GM19397 (cell line): ENCODE data around the gene GGTLC1.

ENCODE experiments used
- ATAC-seq: cut with Tn5 transposase; IDR thresholded peaks from one replicate; pipeline ENCODE4 v1.9.1; 2021; ENCODE audit warnings: mild to moderate bottlenecking, moderate library complexity; ENCODE audit not compliant: unreplicated experiment

GGTLC1 gene

GRCh38 chr20:23966927-23967615, 21.5 kb downstream of the GGTLC1 start:
- no peak for ATAC-seq

GRCh38 chr20:23966298-23966697, 22.3 kb downstream of the GGTLC1 start:
- ATAC-seq = no peak

DNA sequence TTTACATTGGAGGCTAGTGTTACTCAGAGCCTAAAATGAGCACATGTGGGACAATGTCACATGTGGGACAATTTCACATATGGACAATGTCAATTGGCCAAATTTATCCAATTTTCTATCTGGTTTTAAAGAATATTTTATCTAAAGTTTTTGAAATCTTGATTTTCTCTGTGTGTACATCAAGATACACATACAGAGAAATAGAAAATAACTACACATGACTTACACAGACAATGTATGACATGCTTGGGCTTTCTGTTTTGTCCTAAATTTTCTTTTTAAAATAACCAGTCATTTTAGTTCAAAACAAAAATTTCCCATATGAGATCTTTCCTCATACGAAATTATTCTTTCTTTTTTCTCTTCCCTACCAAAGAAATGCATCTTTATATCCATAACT, 24.6 kb downstream of the GGTLC1 start:
- no peak for ATAC-seq

- no peak for ATAC-seq
Measured at GRCh38 chr20:23962272-23962671, 26.3 kb downstream of the GGTLC1 start.

- no peak for ATAC-seq
Measured at GRCh38 chr20:23959054-23959453, 29.5 kb downstream of the GGTLC1 start.

DNA sequence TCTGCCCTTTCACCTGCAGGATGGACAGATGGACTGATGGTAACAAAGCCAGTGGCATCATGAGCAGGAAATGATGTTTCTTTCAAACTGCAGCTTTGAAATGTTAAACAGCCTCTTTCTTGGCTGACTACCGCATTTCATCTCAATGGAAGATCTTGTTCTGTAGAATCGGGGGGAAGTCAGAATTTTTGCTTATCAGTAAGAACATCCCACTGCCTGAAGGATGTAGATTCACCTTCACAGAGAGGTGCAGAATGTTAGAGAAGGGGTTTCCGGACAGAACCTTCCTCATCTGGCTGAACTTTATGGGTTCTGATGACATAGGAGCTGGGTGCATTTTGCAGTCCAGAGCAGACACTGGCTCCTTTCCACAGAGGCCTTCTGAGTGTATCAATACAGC, 32.7 kb downstream of the GGTLC1 start:
- ATAC-seq = no peak

- no peak for ATAC-seq
Measured at GRCh38 chr20:23954008-23954745, 34.4 kb downstream of the GGTLC1 start.

DNA sequence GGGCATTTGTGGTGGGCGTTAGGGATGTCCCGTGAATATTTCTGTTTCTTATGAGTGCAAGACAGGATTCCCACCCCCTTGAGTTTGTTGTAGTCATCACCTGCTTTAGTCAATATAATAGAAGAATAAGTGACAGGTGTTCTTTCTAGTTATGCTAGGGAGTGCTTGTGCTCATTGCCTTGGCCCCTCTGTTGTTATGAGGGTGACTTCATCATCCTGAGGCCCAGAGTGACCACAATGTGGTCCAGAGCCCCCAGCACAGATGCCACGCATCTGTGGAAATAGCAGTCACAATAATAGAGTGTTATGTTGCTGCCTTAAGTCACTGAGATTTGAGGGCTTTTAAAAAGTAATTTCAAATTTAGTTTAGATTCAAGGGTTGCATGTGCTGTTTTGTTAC, 42.4 kb downstream of the GGTLC1 start:
- no peak for ATAC-seq

DNA sequence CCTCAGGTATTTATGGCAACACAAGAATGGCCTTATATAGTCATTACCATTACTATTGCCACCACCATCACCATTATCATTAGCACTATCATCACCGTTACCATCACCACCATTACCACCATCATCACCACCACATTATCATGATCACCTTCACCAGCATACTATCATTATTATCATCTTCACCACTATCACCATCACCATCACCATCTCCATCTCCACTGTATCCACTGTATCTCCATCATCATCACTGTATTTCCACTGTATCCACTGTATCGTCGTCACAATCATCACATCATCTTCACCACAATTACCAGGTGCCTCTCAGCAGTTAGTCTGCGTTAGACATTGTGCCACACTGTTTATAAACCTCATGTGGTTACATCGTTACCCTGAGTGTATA, 45.3 kb downstream of the GGTLC1 start:
- no peak for ATAC-seq

- ATAC-seq = no peak
Measured at GRCh38 chr20:23939641-23940040, 48.9 kb downstream of the GGTLC1 start.

GRCh38 chr20:23939063-23939462, 49.5 kb downstream of the GGTLC1 start:
- ATAC-seq = no peak

DNA sequence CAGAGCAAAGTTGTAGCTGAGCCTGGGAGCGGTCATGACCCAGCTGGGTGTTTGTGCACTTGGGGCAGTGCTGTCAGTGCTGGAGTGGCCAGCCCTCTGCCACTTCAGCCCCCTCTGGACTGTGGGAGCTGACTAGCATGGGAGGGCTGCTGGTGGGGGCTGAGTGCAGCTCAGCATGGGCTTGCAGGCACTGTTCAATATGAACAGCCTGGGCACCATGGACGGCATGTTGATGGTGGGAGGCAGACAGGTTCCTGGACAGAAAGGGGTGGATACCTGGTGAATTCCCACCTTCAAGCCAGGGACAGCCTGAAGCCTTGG, 50.5 kb downstream of the GGTLC1 start:
- no peak for ATAC-seq

DNA sequence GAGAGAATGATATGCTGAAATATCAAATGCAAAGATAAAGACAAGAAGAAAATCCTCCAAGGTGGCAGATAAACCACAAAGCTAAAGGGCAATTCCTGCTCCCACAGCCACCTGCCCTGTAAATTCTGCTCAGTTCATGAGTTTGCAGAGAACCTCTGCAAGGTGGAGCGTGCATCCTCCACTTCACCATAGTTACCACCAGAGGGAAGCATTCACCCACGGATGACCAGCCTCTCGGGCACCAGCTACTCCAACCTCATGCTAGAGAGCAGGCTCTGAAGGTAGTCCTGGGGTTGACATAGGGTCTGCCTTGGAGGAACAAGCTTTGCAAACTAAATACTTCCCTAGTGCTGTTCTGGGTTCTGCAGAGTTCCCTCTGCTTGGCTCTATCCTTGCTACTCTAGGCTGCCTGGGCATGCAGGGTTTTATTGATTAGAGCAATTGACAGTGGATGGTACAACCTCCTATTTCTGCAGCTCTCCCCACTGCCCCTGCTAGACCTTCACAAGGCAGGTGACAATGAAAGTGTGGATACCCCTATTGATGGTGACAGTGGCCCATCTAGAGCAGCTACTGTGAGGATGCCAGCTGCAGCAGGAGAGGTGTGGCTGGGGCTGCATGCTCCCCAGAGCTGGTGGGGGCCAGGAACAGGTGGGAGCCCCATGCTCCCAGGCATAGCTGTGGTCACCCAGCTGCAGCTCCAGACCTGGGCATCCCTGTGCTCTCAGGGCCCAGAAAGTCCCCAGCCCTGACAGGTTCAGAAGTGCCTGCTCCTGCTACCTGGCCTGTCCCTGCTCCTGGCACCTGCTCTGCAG, 51.1 kb downstream of the GGTLC1 start:
- ATAC-seq = peak; percentile 83
